ENCODE measurements around the gene AVEN.
A peak's percentile ranks its signal among the peaks of the same experiment; 100 is the strongest.

AVEN gene

DNA sequence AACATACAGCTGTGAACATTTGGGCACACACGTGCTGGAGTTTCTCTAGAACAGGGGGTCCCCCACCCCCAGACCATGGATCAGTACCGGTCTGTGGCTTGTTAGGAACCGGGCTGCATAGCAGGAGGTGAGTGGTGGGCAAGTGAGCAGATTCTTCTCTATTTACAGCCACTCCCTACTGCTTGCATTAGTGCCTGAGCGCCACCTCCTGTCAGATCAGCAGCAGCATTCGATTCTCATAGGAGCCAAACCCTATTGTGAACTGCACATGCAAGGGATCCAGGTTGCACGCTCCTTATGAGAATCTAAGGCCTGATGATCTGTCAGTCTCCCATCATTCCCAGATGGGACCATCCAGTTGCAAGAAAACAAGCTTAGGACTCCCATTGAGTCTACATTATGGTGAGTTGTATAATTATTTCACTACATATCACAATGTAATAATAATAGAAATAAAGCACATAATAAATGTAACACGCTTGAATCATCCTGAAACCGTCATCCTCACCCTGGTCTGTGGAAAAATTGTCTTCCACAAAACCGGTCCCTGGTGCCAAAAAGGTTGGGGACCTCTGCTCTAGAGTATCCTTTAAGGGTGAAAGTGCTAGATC is 44.9 kb downstream of the AVEN start:
- Mint-ChIP-seq H3K4me3 (no peak overlapping the region), H3K27me3 (ENCODE audit: low read depth) (no peaks in the 10 kb centered on the region), H3K27ac (no peak overlapping the region), H3K4me1 (no peaks in the 10 kb centered on the region), H3K36me3 (ENCODE audit: low read depth) (no peaks in the 10 kb centered on the region), H3K9me3 (no peaks in the 10 kb centered on the region)
- TF ChIP-seq, protein P1, sequence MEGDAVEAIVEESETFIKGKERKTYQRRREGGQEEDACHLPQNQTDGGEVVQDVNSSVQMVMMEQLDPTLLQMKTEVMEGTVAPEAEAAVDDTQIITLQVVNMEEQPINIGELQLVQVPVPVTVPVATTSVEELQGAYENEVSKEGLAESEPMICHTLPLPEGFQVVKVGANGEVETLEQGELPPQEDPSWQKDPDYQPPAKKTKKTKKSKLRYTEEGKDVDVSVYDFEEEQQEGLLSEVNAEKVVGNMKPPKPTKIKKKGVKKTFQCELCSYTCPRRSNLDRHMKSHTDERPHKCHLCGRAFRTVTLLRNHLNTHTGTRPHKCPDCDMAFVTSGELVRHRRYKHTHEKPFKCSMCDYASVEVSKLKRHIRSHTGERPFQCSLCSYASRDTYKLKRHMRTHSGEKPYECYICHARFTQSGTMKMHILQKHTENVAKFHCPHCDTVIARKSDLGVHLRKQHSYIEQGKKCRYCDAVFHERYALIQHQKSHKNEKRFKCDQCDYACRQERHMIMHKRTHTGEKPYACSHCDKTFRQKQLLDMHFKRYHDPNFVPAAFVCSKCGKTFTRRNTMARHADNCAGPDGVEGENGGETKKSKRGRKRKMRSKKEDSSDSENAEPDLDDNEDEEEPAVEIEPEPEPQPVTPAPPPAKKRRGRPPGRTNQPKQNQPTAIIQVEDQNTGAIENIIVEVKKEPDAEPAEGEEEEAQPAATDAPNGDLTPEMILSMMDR (IDR thresholded peaks at IDR 0.05; ENCODE audit: unreplicated experiment in 3 of 3) = peak in 1 of 3 experiments; percentile 30

DNA sequence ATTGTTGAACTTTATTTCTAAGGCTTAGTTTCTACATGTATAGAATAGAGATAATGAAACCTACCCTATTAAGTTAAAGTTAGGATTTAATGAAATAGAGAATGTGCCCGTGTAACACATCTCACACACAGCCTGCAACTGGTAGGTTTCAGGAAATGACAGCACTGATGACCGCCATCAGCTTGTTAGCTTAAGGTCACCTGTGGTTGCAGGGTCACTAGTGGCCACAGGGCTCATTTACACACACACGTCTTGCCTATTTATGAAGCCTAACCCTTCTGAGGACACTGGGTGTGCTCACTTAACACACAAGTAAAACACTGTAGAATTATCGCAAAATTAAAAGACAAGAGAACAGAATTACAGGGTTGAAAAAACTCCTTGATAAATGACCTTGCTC is 50.6 kb downstream of the AVEN start:
- H3K36me3 Mint-ChIP-seq (ENCODE audit: low read depth) = no peaks in the 10 kb centered on the region
- no peak overlapping the region for H3K27ac Mint-ChIP-seq
- H3K27me3 Mint-ChIP-seq (ENCODE audit: low read depth) = no peaks in the 10 kb centered on the region
- TF ChIP-seq, protein P1 (IDR thresholded peaks at IDR 0.05; ENCODE audit: unreplicated experiment in 3 of 3) = no peak
- H3K4me1 Mint-ChIP-seq = peaks cover 3% of the 10 kb centered on the region
- no peaks in the 10 kb centered on the region for H3K9me3 Mint-ChIP-seq
- no peak overlapping the region for H3K4me3 Mint-ChIP-seq

DNA sequence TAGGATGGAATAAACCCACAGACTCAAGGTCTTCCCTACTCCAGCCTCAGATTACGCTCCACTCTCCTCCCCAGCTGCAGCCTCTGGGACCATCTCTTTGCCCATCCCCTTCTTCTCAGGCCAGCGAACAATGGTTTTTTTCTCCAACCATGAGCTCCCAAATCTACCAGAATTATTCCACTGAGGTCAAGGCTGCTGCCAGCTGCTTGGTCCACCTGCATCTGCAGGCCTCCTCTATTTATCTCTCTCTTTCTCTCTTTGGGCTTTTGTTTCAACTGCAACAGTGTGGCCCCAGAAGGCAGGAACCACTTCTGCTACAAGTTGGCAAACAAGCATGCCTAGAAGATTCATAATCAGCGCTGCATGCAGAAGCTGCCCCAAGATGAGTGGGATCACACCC is 51.6 kb downstream of the AVEN start:
- Mint-ChIP-seq H3K27me3 (ENCODE audit: low read depth) (no peaks in the 10 kb centered on the region), H3K27ac (no peak overlapping the region), H3K4me1 (peaks cover 3% of the 10 kb centered on the region), H3K4me3 (no peak overlapping the region), H3K9me3 (no peaks in the 10 kb centered on the region), H3K36me3 (ENCODE audit: low read depth) (no peaks in the 10 kb centered on the region)
- TF ChIP-seq, protein P1 (IDR thresholded peaks at IDR 0.05; ENCODE audit: unreplicated experiment in 3 of 3) = no peak

DNA sequence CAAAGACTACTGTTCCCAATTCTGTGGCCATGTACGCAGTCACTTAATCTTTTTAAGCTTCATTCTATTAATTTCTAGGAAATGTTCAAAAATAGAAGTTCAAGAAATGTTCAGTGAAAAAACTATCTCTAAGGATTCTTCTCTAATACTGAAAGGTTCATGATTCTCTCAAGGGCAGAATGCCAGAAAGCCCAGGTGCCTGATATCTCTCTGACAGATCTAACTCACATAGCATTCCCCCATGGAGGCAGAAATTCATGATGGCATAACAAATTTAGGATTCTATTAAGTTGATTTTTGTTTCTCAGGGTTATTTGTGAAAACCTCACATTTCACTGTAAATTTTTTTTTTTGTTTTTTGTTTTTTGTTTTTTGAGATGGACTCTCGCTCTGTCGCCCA is 53.3 kb downstream of the AVEN start:
- H3K4me1 Mint-ChIP-seq = peaks cover 3% of the 10 kb centered on the region
- no peak overlapping the region for H3K4me3 Mint-ChIP-seq
- H3K27ac Mint-ChIP-seq = peak overlapping the region in 1 of 3 experiments; percentile 33
- no peaks in the 10 kb centered on the region for H3K36me3 Mint-ChIP-seq (ENCODE audit: low read depth)
- H3K27me3 Mint-ChIP-seq (ENCODE audit: low read depth) = no peaks in the 10 kb centered on the region
- H3K9me3 Mint-ChIP-seq = no peaks in the 10 kb centered on the region
- TF ChIP-seq, protein P1 (IDR thresholded peaks at IDR 0.05; ENCODE audit: unreplicated experiment in 3 of 3) = no peak

DNA sequence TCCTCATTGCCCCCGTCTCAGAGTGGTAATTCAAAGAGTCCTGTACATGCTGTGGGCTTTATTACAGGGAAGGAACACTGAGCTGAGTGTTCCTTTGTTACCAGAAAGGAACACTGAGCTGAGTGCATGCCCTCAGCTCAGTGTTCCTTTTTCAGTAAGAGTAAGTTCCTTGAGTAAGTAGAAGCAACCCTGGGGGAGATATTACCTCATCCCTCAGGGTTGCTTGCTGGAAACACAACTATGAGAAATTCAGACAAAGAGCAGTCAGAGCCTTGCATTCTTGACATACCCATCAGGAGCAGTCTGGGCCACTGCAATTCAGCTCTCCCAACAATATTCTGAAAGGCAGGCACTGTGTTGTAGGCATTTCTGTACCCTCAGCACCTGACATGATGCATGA is 53.7 kb downstream of the AVEN start:
- H3K4me1 Mint-ChIP-seq = peaks cover 3% of the 10 kb centered on the region
- H3K27me3 Mint-ChIP-seq (ENCODE audit: low read depth) = no peaks in the 10 kb centered on the region
- no peaks in the 10 kb centered on the region for H3K36me3 Mint-ChIP-seq (ENCODE audit: low read depth)
- H3K27ac Mint-ChIP-seq = peak overlapping the region in 1 of 3 experiments; percentile 44
- H3K4me3 Mint-ChIP-seq = no peak overlapping the region
- TF ChIP-seq, protein P1 (IDR thresholded peaks at IDR 0.05; ENCODE audit: unreplicated experiment in 3 of 3) = no peak
- H3K9me3 Mint-ChIP-seq = no peaks in the 10 kb centered on the region

DNA sequence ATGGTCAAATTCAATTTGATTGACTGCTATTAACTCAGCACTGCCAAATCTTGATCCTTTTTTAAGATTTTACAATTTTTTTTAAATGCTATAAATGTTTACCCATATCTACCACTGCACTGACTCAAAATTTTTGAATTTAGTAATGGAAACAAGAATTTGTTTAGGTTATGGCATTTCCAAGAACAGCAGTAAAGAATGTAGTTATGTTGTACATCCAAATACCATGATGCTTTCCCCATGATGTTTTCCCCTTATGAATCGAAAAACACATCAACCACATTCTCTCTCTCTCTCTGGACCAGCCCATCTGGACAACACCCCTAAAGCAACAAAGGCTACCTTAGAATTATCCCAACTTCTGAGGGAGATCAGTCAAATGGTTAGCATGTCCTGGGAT is 56.5 kb downstream of the AVEN start:
- Mint-ChIP-seq H3K27me3 (ENCODE audit: low read depth) (no peaks in the 10 kb centered on the region), H3K4me3 (no peak overlapping the region), H3K36me3 (ENCODE audit: low read depth) (no peaks in the 10 kb centered on the region), H3K9me3 (no peaks in the 10 kb centered on the region), H3K27ac (no peak overlapping the region), H3K4me1 (peaks cover 3% of the 10 kb centered on the region)
- TF ChIP-seq, protein P1 (IDR thresholded peaks at IDR 0.05; ENCODE audit: unreplicated experiment in 3 of 3) = no peak

Measured in nephron (organoid).